ENCODE measurements around the gene DPRX. TPM values are rescaled to one million over a fixed set of nuclear protein-coding genes. Genes with fewer than 3 reads are reported as not detected.

The DPRX gene
- total and polyA plus RNA-seq, 4 experiments from 2014 or later = not detected

- H3K4me3 Mint-ChIP-seq = no peak overlapping the region
- no peaks in the 10 kb centered on the region for H3K27me3 ChIP-seq (ENCODE audit: insufficient read depth, low read length)
- H3K4me3 ChIP-seq (ENCODE audit: low read length in 2 of 2) = no peak overlapping the region
- H3K4me1 Mint-ChIP-seq = peaks cover 0 to 4% (median under 1%) of the 10 kb centered on the region in 4 donors
- H3K9me3 Mint-ChIP-seq = peaks cover 0 to 21% (median 6%) of the 10 kb centered on the region in 8 donors
- no peak overlapping the region for H3K27ac Mint-ChIP-seq
- DNase-seq = no peak
- H3K36me3 ChIP-seq (ENCODE audit: insufficient read depth, low read length) = no peaks in the 10 kb centered on the region
- intact Hi-C loops (cut with micrococcal nuclease) = no loop called here
- ChIA-PET POLR2A (ENCODE audit: partially characterized antibody) (no interaction called here), CTCF (ENCODE audit: partially characterized antibody) (no interaction called here)
- no peaks in the 10 kb centered on the region for H3K4me1 ChIP-seq (ENCODE audit: insufficient read depth, low read length)
- H3K27ac ChIP-seq (ENCODE audit: low read depth, low read length) = no peak overlapping the region
- no peaks in the 10 kb centered on the region for H3K9me3 ChIP-seq (ENCODE audit: control insufficient read depth in 1 of 2, low read length in 2 of 2)
- H3K36me3 Mint-ChIP-seq = no peaks in the 10 kb centered on the region
- no peaks in the 10 kb centered on the region for H3K27me3 Mint-ChIP-seq
Measured at GRCh38 chr19:53626486-53626885, 5.3 kb upstream of the DPRX start.

GRCh38 chr19:53626976-53627375 is 4.8 kb upstream of the DPRX start:
- Mint-ChIP-seq H3K27me3 (no peaks in the 10 kb centered on the region), H3K4me1 (peaks cover 0 to 4% (median under 1%) of the 10 kb centered on the region in 4 donors), H3K36me3 (no peaks in the 10 kb centered on the region), H3K9me3 (peaks cover 3 to 20% (median 8%) of the 10 kb centered on the region in 8 donors), H3K4me3 (no peak overlapping the region), H3K27ac (no peak overlapping the region)
- ChIA-PET POLR2A (ENCODE audit: partially characterized antibody) (no interaction called here), CTCF (ENCODE audit: partially characterized antibody) (no interaction called here)
- intact Hi-C loops (cut with micrococcal nuclease) = no loop called here
- Histone ChIP-seq H3K4me1 (ENCODE audit: insufficient read depth, low read length) (no peaks in the 10 kb centered on the region), H3K9me3 (ENCODE audit: control insufficient read depth in 1 of 2, low read length in 2 of 2) (no peaks in the 10 kb centered on the region), H3K27ac (ENCODE audit: low read depth, low read length) (no peak overlapping the region), H3K27me3 (ENCODE audit: insufficient read depth, low read length) (no peaks in the 10 kb centered on the region), H3K4me3 (ENCODE audit: low read length in 2 of 2) (no peak overlapping the region), H3K36me3 (ENCODE audit: insufficient read depth, low read length) (no peaks in the 10 kb centered on the region)
- DNase-seq = no peak

- H3K36me3 ChIP-seq (ENCODE audit: insufficient read depth, low read length) = no peaks in the 10 kb centered on the region
- H3K4me3 ChIP-seq (ENCODE audit: low read length in 2 of 2) = no peak overlapping the region
- H3K27ac ChIP-seq (ENCODE audit: low read depth, low read length) = no peak overlapping the region
- Mint-ChIP-seq H3K27ac (no peak overlapping the region), H3K4me3 (no peak overlapping the region), H3K4me1 (no peaks in the 10 kb centered on the region), H3K36me3 (no peaks in the 10 kb centered on the region), H3K9me3 (peaks cover 4 to 36% (median 17%) of the 10 kb centered on the region in 8 donors), H3K27me3 (peaks cover 0 to 4% of the 10 kb centered on the region in 2 donors)
- H3K4me1 ChIP-seq (ENCODE audit: insufficient read depth, low read length) = no peaks in the 10 kb centered on the region
- intact Hi-C loops (cut with micrococcal nuclease) = no loop called here
- POLR2A ChIA-PET (ENCODE audit: partially characterized antibody) = no interaction called here
- H3K9me3 ChIP-seq (ENCODE audit: control insufficient read depth in 1 of 2, low read length in 2 of 2) = no peaks in the 10 kb centered on the region
- no peak for DNase-seq
- H3K27me3 ChIP-seq (ENCODE audit: insufficient read depth, low read length) = no peaks in the 10 kb centered on the region
- CTCF ChIA-PET (ENCODE audit: partially characterized antibody) = no interaction called here
Measured at GRCh38 chr19:53634768-53635167, 3.0 kb downstream of the DPRX start.

- POLR2A ChIA-PET (ENCODE audit: partially characterized antibody) = no interaction called here
- intact Hi-C loops (cut with micrococcal nuclease) = no loop called here
- Histone ChIP-seq H3K4me3 (ENCODE audit: low read length in 2 of 2) (no peak overlapping the region), H3K27me3 (ENCODE audit: insufficient read depth, low read length) (no peaks in the 10 kb centered on the region), H3K27ac (ENCODE audit: low read depth, low read length) (no peak overlapping the region), H3K9me3 (ENCODE audit: control insufficient read depth in 1 of 2, low read length in 2 of 2) (no peaks in the 10 kb centered on the region), H3K4me1 (ENCODE audit: insufficient read depth, low read length) (no peaks in the 10 kb centered on the region), H3K36me3 (ENCODE audit: insufficient read depth, low read length) (no peaks in the 10 kb centered on the region)
- peaks cover 0 to 4% of the 10 kb centered on the region in 2 donors for H3K27me3 Mint-ChIP-seq
- no peak for DNase-seq
- peaks cover 4 to 36% (median 15%) of the 10 kb centered on the region in 8 donors for H3K9me3 Mint-ChIP-seq
- H3K4me1 Mint-ChIP-seq = no peaks in the 10 kb centered on the region
- H3K4me3 Mint-ChIP-seq = no peak overlapping the region
- CTCF ChIA-PET (ENCODE audit: partially characterized antibody) = no interaction called here
- no peaks in the 10 kb centered on the region for H3K36me3 Mint-ChIP-seq
- H3K27ac Mint-ChIP-seq = no peak overlapping the region
Measured at GRCh38 chr19:53639471-53639870, 7.7 kb downstream of the DPRX start.

GRCh38 chr19:53642381-53643099 is 10.7 kb downstream of the DPRX start:
- peak overlapping the region in 1 of 7 donors; percentile 48 for H3K27ac Mint-ChIP-seq
- peaks cover 0 to 28% (median 4%) of the 10 kb centered on the region in 8 donors for H3K9me3 Mint-ChIP-seq
- no peak for DNase-seq
- Histone ChIP-seq H3K36me3 (ENCODE audit: insufficient read depth, low read length) (no peaks in the 10 kb centered on the region), H3K27me3 (ENCODE audit: insufficient read depth, low read length) (no peaks in the 10 kb centered on the region), H3K27ac (ENCODE audit: low read depth, low read length) (no peak overlapping the region), H3K4me1 (ENCODE audit: insufficient read depth, low read length) (no peaks in the 10 kb centered on the region), H3K4me3 (ENCODE audit: low read length in 2 of 2) (no peak overlapping the region), H3K9me3 (ENCODE audit: control insufficient read depth in 1 of 2, low read length in 2 of 2) (no peaks in the 10 kb centered on the region)
- no peak overlapping the region for H3K4me3 Mint-ChIP-seq
- no peaks in the 10 kb centered on the region for H3K4me1 Mint-ChIP-seq
- intact Hi-C loops (cut with micrococcal nuclease) = no loop called here
- H3K27me3 Mint-ChIP-seq = no peaks in the 10 kb centered on the region
- POLR2A ChIA-PET (ENCODE audit: partially characterized antibody) = no interaction called here
- CTCF ChIA-PET (ENCODE audit: partially characterized antibody) = no interaction called here
- no peaks in the 10 kb centered on the region for H3K36me3 Mint-ChIP-seq

GRCh38 chr19:53644061-53644816 is 12.4 kb downstream of the DPRX start:
- no peaks in the 10 kb centered on the region for H3K36me3 Mint-ChIP-seq
- no peaks in the 10 kb centered on the region for H3K27me3 Mint-ChIP-seq
- H3K4me3 ChIP-seq (ENCODE audit: low read length in 2 of 2) = no peak overlapping the region
- H3K4me3 Mint-ChIP-seq = no peak overlapping the region
- ChIA-PET POLR2A (ENCODE audit: partially characterized antibody) (no interaction called here), CTCF (ENCODE audit: partially characterized antibody) (no interaction called here)
- peaks cover 0 to 25% (median 6%) of the 10 kb centered on the region in 8 donors for H3K9me3 Mint-ChIP-seq
- H3K27me3 ChIP-seq (ENCODE audit: insufficient read depth, low read length) = no peaks in the 10 kb centered on the region
- H3K4me1 ChIP-seq (ENCODE audit: insufficient read depth, low read length) = no peaks in the 10 kb centered on the region
- intact Hi-C loops (cut with micrococcal nuclease) = no loop called here
- H3K27ac Mint-ChIP-seq = peak overlapping the region in 1 of 7 donors; percentile 15
- H3K4me1 Mint-ChIP-seq = no peaks in the 10 kb centered on the region
- DNase-seq = no peak
- H3K27ac ChIP-seq (ENCODE audit: low read depth, low read length) = no peak overlapping the region
- H3K36me3 ChIP-seq (ENCODE audit: insufficient read depth, low read length) = no peaks in the 10 kb centered on the region
- H3K9me3 ChIP-seq (ENCODE audit: control insufficient read depth in 1 of 2, low read length in 2 of 2) = no peaks in the 10 kb centered on the region

- no peak overlapping the region for H3K27ac ChIP-seq (ENCODE audit: low read depth, low read length)
- Mint-ChIP-seq H3K4me3 (no peak overlapping the region), H3K9me3 (peaks cover 0 to 36% (median 10%) of the 10 kb centered on the region in 8 donors), H3K27ac (no peak overlapping the region), H3K4me1 (no peaks in the 10 kb centered on the region), H3K36me3 (peaks cover 0 to 1% of the 10 kb centered on the region in 2 donors), H3K27me3 (no peaks in the 10 kb centered on the region)
- H3K9me3 ChIP-seq (ENCODE audit: control insufficient read depth in 1 of 2, low read length in 2 of 2) = no peaks in the 10 kb centered on the region
- intact Hi-C loops (cut with micrococcal nuclease) = no loop called here
- no peak overlapping the region for H3K4me3 ChIP-seq (ENCODE audit: low read length in 2 of 2)
- no peaks in the 10 kb centered on the region for H3K4me1 ChIP-seq (ENCODE audit: insufficient read depth, low read length)
- no peak for DNase-seq
- CTCF ChIA-PET (ENCODE audit: partially characterized antibody) = no interaction called here
- POLR2A ChIA-PET (ENCODE audit: partially characterized antibody) = no interaction called here
- H3K27me3 ChIP-seq (ENCODE audit: insufficient read depth, low read length) = no peaks in the 10 kb centered on the region
- H3K36me3 ChIP-seq (ENCODE audit: insufficient read depth, low read length) = no peaks in the 10 kb centered on the region
Measured at GRCh38 chr19:53646144-53646543, 14.3 kb downstream of the DPRX start.
